HepG2 (cell line): ENCODE results near the gene PSKH1. TPM values are rescaled to one million over a fixed set of nuclear protein-coding genes. Genes with fewer than 3 reads are reported as not detected.

Source experiments
- CSRNP2 ChIP-seq: sonication (generic); formaldehyde crosslinking; conservative IDR thresholded peaks from 2 replicates; pipeline ENCODE4 v1.8.0; 2022; ENCODE audit warnings: low read depth, missing genetic modification reagents
- DMTF1 ChIP-seq: sonication (generic); formaldehyde crosslinking; IDR thresholded peaks from 2 replicates; pipeline ENCODE4 v1.4.0; 2020; ENCODE audit warnings: mild to moderate bottlenecking, missing genetic modification reagents
- MAF1 ChIP-seq: sonication (generic); formaldehyde crosslinking; IDR thresholded peaks from 2 replicates; pipeline ENCODE4 v1.5.0; 2020; ENCODE audit warnings: missing genetic modification reagents, borderline replicate concordance
- MLXIP ChIP-seq: sonication (generic); formaldehyde crosslinking; IDR thresholded peaks from 2 replicates; pipeline ENCODE4 v1.9.0; 2021; ENCODE audit warnings: missing genetic modification reagents, borderline replicate concordance
- MTA3 ChIP-seq: sonication (generic); formaldehyde crosslinking; IDR thresholded peaks from 2 replicates; pipeline ENCODE4 v1.4.0; 2020; ENCODE audit warnings: missing genetic modification reagents
- NPAS2 ChIP-seq: sonication (generic); formaldehyde crosslinking; IDR thresholded peaks from 2 replicates; pipeline ENCODE4 v1.8.0; 2022; ENCODE audit warnings: mild to moderate bottlenecking, missing genetic modification reagents, borderline replicate concordance
- PBX2 ChIP-seq: IDR thresholded peaks from 2 replicates; pipeline ENCODE4 v1.6.1; 2016; ENCODE audit warnings: control low read depth
- RELA ChIP-seq: sonication (generic); formaldehyde crosslinking; IDR thresholded peaks from 2 replicates; pipeline ENCODE4 v1.4.0; 2020; ENCODE audit warnings: missing genetic modification reagents
- SALL1 ChIP-seq: sonication (generic); formaldehyde crosslinking; IDR thresholded peaks from 2 replicates; pipeline ENCODE4 v1.8.0; 2022; ENCODE audit warnings: mild to moderate bottlenecking, missing genetic modification reagents
- SETDB1 ChIP-seq: sonication (generic); formaldehyde crosslinking; IDR thresholded peaks from 2 replicates; pipeline ENCODE4 v1.5.1; 2020; ENCODE audit warnings: missing genetic modification reagents, mild to moderate bottlenecking, borderline replicate concordance
- SP1 ChIP-seq, 2 experiments: fragments of 450-650 bp in 1 of 2; sonication (generic) in 1 of 2; formaldehyde crosslinking in 1 of 2; IDR thresholded peaks; 2 replicates each; pipeline versions ENCODE4 v1.4.0 to v1.6.1; 2016 to 2020; ENCODE audit warnings: missing genetic modification reagents in 1 of 2
- STAT5B ChIP-seq: sonication (generic); formaldehyde crosslinking; IDR thresholded peaks from 2 replicates; pipeline ENCODE4 v1.4.0; 2020; ENCODE audit warnings: missing genetic modification reagents
- ZFP1 ChIP-seq: IDR thresholded peaks from 2 replicates; pipeline ENCODE4 v1.6.1; 2016
- ZFP82 ChIP-seq: sonication (generic); formaldehyde crosslinking; IDR thresholded peaks from 2 replicates; pipeline ENCODE4 v1.5.1; 2020; ENCODE audit warnings: mild to moderate bottlenecking, missing genetic modification reagents, borderline replicate concordance
- ZHX1 ChIP-seq: sonication (generic); formaldehyde crosslinking; IDR thresholded peaks from 2 replicates; pipeline ENCODE4 v1.8.1; 2022; ENCODE audit warnings: low read depth, mild to moderate bottlenecking, missing genetic modification reagents
- ZNF10 ChIP-seq: sonication (generic); formaldehyde crosslinking; IDR thresholded peaks from 2 replicates; pipeline ENCODE4 v1.4.0; 2020; ENCODE audit warnings: mild to moderate bottlenecking, low read depth, missing genetic modification reagents, borderline replicate concordance
- ZZZ3 ChIP-seq: sonication (generic); formaldehyde crosslinking; IDR thresholded peaks from 2 replicates; pipeline ENCODE4 v1.4.0; 2020; ENCODE audit warnings: missing genetic modification reagents, mild to moderate bottlenecking, borderline replicate concordance
- polyA plus RNA-seq, 8 experiments: library from polyadenylated mRNA; depleted of rRNA in 3 of 8; stranded (reverse) in 7 of 8; unstranded in 1 of 8; fragments of >200 nt; fragmentation: Illumina TruSeq in 4 of 8; extraction: Trizol in 4 of 8; gene quantifications; 2 replicates each; pipeline versions ENCODE4 v1.2.1 to v1.2.3, GENCODE V29; 2011 to 2016; ENCODE audit warnings: low read depth in 4 of 8, missing spikeins in 1 of 8, mixed read lengths in 1 of 8; ENCODE audit not compliant: insufficient read depth in 1 of 8
- total RNA-seq, 5 experiments: library from RNA; depleted of rRNA; stranded (reverse); fragments of >200 nt; fragmentation: Illumina TruSeq; extraction: Trizol; gene quantifications; 2 replicates each; pipeline ENCODE4 v1.2.3, GENCODE V29; 2016; ENCODE audit warnings: low read depth in 1 of 5

PSKH1 gene
- total and polyA plus RNA-seq, 2 of the 13 experiments (the other 11 are each of a cell fraction or from before 2014, with no cell fraction given), result 8.4 to 19.1 TPM

GRCh38 chr16:67872631-67873434 is 20.2 kb upstream of the PSKH1 start, which contains the start of gene EDC4 (continued):
- TF ChIP-seq MLXIP (CRISPR knock-in tag) (no peak), CSRNP2 (CRISPR knock-in tag) (peak; percentile 78; the same call in 1 of the 2 replicates), DMTF1 (CRISPR knock-in tag) (0 out of 2 replicates have a peak, but pooled peaks have one; percentile 73), ZNF10 (CRISPR knock-in tag) (no peak), PBX2 (0 out of 2 replicates have a peak, but pooled peaks have one; percentile 7), MAF1 (CRISPR knock-in tag) (no peak; the same call in 1 of the 2 replicates), STAT5B (CRISPR knock-in tag) (peak; percentile 68; the same call in 1 of the 2 replicates), MTA3 (no peak), RELA (CRISPR knock-in tag) (peak; percentile 98), ZFP1 (peak; percentile 86; the same call in 1 of the 2 replicates), SETDB1 (no peak), SP1 (IDR thresholded peaks at IDR 0.05) (no peak), SP1 (CRISPR knock-in tag; IDR thresholded peaks at IDR 0.05) (peak; percentile 92), ZFP82 (peak; percentile 85; the same call in 1 of the 2 replicates), SALL1 (peak; percentile 94), NPAS2 (CRISPR knock-in tag) (no peak), ZZZ3 (CRISPR knock-in tag) (no peak), ZHX1 (0 out of 2 replicates have a peak, but pooled peaks have one; percentile 68)
